ENCODE results near the gene FAM193B.

Gene FAM193B

DNA sequence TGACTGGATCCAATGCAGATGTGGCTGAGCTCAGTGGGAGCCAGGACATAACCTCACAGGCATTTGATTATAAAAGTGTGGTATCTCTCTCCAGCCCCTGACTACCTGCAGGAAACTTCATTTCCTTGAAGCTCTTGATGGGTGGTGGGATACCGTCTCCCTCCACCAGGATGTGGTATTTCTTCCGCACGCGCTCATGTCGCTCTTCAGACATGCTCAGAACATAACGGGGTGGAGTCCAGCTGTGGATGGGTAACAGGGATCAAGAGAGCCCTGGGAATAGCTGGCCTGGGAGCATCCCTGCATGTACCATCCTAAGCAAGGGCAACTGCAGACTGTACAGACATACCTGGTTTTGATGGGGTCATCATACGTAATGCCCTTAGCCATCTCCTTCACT, 38.8 kb downstream of the FAM193B start:
- no peak for DNase-seq (ENCODE audit: low spot score)

- DNase-seq (ENCODE audit: low spot score) = no peak
These were observed 39.8 kb downstream of the FAM193B start for GRCh38 chr5:177514541-177514940.

- no peak for DNase-seq (ENCODE audit: low spot score)
These were observed 40.9 kb downstream of the FAM193B start for GRCh38 chr5:177513500-177513899.

GRCh38 chr5:177512736-177513380, 41.5 kb downstream of the FAM193B start:
- no peak for DNase-seq (ENCODE audit: low spot score)

DNA sequence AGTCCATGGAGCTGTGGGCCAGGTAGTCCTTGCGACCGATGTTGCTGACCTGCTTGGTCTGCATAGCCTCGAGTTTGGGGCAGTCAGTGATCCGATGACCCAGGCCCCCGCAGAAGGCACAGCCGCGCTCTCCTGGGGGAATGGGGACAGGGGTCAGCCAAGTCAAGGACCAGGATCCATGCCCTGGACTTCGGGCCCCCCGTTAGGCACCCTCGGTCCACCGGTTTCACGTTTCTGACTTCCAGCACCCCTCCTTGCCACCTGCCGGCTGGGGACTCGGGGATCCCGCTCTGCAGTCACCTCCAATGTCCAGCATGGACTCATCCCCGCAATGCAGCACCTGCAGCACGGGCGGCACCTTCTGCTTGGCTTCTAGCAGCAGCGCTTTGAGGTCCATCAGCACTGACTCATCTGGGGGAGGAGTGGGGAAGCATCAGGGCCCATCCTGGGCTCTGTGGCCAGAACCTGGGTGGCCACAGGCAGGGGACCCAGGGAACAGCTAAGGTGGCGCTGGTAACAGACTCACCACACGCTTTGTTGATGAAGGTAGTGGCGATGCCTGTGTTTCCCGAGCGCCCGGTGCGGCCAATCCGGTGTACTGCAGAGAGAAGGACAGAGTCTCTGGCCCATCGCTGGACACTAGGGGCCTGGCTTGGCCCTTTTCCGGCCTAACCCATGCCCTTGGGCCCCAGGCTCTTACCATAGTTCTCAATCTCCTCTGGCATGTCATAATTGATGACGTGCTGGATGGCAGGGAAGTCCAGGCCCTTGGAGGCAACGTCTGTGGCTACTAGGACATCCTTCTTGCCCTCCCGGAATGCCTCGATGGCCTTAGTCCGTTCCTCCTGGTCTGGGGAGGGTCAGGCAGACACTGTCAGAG, 42.3 kb downstream of the FAM193B start:
- DNase-seq (ENCODE audit: low spot score) = no peak

DNA sequence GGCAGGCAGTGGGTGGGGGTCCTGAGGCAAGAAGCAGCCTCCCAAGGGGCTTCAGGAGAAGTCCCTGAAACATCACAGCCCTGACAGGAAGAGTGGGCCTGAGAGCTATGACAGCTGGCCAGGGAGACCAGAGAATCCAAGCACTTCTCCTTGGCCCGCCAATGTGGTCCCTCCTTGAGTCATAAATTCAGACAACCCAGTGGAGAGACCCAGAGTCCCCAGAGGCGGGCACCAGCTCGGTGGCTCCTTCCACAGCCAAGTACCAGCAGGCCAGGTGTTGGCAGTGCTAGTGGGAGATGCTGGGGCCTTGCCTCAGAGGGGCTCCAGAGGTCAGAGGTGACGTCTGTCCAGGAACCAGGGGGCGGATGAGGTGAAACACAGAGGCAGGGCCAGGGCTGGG, 43.2 kb downstream of the FAM193B start:
- DNase-seq (ENCODE audit: low spot score) = no peak

- no peak for DNase-seq (ENCODE audit: low spot score)
These were observed 43.8 kb downstream of the FAM193B start for GRCh38 chr5:177510567-177511053.

- DNase-seq (ENCODE audit: low spot score) = no peak
These were observed 44.3 kb downstream of the FAM193B start for GRCh38 chr5:177509991-177510566.

DNA sequence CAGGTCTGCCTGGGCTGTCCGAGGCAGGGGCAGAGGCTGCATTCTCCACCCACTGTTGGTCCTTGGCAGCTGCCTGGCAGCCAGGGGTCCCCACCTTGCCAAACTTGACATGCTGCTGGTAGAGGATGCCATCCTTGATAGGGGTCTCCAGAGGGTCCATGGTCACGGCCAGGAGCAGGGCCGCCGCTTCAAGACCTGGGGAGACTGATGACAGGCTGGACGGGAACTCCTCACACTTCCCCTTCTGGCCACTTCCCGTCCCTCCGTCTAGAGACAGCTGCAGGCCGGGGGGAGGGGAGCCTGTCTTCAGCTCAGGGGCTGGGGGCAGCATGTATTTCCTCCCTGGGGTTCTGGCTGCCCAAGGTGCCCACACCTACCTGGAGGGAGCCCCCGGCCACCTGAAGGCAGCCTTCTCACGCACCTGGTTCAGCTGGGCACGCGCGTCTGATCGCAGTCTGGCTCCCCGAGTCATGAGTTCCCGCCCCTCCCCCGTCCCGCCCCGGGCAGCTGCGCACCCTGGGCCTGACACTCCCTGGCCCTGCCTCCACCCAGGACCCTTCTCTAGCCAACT, 44.9 kb downstream of the FAM193B start, which contains the start of gene DOK3:
DOK3 (minus strand) TSS at position 446 of the 571 bp plus-strand sequence; CDS start at position 160, 286 bp downstream.
- DNase-seq (ENCODE audit: low spot score) = no peak

DNA sequence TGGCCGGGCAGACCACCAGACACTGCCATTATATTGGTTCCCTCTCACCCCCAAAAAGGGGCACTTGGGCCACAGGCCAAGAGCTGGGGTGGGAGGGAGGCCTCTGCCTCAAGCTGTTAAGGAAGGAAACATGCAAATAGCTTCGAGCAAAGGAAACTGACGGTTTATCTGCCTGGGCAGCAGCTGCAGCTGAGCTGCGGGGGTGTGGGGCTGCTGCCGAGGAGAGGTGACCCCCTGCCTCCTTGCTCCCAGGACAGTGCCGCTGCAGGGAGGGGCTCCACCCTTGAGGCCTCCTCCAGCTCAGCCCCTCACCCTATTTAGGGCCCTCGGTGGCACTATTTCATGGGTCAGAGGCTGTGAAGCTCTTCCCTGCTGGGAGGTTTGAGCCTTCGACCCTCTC, 45.5 kb downstream of the FAM193B start:
- DNase-seq (ENCODE audit: low spot score) = no peak

DNA sequence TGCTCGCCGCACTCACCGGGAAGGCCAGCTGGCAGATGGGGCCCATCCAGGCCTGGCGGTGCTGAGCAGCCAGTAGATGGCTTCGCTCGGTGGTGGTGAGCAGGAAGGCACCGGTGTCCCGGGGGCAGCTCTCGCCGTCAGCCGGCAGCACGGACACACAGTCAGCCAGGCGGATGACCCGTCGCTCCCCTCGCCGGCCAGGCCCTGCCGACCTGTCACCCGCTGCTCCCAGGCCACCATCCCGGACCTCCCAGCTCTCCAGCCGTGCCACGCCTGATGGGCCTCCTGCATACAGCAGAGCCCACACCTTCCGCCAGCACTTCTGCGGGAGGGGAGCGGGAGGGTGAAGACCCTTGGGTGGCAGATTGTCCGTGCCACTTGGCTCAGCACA, 46.1 kb downstream of the FAM193B start:
- no peak for DNase-seq (ENCODE audit: low spot score)

- no peak for DNase-seq (ENCODE audit: low spot score)
These were observed 46.7 kb downstream of the FAM193B start for GRCh38 chr5:177507596-177508220.

GRCh38 chr5:177507165-177507564, 47.2 kb downstream of the FAM193B start:
- DNase-seq (ENCODE audit: low spot score) = no peak

- DNase-seq (ENCODE audit: low spot score) = no peak
These were observed 49.3 kb downstream of the FAM193B start for GRCh38 chr5:177505075-177505474.

DNA sequence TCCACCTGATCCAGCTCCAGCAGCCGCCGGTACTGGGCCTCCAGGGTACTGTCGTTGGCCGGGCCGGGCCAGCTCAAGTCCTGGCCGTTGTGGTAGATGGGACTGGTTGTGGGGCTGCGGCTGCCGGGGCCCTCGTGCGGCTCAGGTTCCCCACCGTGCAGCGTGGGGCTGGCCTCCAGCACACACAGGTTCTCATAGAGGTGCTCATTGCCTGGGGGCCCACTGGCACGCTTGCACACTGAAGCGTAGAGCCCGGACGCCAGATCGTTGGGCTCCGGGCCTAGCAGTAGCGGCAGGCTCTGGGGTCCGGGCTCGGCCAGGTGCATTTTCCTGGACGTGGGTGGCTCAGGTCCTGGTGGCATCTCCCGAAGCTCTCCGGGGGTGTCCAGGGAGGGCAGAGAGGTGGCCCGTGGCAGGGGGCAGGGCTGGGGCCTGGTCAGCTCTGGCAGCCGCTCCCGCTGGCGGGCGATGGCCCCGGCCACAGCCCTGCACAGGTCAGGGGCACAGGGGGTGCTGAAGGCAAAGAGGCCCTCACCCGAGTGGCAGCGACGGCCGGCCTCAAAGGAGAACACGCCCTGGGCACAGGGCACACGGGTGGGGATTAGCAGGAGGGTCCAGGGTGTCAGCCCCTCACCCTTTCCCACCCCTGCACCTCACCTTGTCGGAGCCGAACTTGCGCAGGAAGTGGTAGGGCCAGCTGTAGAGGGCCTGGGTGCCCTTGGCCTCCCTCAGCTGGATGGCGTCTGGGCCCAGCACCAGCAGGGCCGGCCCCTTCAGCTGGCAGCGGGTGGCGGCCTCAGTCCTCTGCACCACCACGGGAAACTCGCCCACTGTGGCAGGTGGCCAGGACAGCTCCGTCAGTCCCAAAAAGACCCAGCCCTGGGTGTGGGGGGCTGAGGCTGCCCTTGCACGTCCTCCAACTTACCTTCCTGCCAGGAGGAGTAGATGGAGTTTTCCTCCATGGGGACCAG, 50.0 kb downstream of the FAM193B start:
- no peak for DNase-seq (ENCODE audit: low spot score)

DNA sequence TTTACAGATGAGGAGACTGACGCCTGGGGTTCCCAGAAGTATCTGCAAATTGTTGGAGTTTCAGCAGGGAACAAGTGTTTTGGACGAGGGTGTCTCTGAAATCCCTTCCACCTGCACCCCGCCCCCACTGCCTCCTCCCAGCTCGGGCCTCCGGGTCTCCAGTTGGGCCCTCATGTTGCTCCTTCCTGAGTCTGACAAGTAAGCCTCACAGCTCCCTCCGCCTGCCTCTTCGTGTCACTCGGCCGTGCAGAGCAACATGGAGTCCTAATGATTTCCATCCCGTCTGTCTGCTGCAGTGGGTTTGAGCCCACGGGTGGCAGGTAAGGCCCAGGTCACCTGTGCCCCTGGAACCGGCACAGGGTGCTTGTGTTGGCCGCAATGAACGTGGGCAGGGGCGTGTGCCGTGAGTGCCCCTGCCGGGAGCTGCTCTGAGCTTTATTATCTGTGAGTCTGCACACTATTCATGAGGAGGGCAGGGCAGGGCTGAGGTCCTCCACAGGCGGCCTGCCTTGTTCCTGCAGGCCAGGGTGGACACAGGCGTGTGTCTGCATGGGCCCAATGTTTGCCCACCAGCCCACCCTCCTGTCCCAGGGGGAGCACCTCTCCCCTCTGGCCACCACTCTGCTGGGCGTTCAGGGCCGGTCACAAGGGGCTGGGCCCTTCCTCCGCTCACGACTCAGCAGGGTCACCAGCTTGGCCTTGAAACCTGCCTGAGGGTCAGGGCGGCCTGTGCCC, 50.8 kb downstream of the FAM193B start:
- no peak for DNase-seq (ENCODE audit: low spot score)

GRCh38 chr5:177502886-177503285, 51.5 kb downstream of the FAM193B start:
- no peak for DNase-seq (ENCODE audit: low spot score)

DNA sequence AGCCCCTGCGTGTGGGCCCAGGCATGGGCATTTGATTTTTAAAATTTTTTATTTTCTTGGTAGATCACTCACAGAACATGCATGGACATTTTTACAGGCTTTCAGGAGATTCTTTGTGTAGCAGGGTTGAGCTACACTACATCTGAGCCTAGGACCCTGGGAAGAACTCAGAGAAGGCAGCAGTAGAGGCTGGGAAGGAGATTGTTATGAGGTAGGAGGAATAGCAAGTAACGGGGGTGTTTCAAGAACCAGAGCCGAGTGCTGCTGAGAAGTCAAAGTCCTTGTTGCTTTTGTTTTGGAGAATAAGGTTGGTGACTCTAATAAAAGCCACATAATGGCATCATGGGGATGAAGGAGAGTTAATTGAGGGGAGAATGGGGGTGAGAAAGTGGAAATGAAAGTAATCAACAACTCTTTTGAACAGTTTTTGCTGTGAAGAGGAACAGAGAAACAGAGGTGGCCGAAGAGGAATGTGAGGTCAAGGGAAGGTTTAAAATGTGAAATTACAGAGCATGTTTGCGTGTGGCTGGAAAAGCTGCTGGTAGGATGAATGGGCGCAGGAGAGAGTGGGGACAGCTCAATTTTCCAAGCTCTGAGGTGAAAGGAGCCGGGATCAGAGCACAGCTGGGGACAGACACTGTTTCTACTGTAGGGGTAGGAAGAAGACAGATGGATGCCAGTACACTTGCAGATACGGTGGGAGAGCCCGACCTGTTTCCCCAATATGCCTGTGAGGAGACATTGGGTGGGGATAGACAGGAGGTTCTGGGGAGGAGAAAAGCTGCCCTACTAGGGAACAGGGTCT, 52.3 kb downstream of the FAM193B start:
- no peak for DNase-seq (ENCODE audit: low spot score)
